ENCODE measurements around the gene RAB40B.

RAB40B gene

DNA sequence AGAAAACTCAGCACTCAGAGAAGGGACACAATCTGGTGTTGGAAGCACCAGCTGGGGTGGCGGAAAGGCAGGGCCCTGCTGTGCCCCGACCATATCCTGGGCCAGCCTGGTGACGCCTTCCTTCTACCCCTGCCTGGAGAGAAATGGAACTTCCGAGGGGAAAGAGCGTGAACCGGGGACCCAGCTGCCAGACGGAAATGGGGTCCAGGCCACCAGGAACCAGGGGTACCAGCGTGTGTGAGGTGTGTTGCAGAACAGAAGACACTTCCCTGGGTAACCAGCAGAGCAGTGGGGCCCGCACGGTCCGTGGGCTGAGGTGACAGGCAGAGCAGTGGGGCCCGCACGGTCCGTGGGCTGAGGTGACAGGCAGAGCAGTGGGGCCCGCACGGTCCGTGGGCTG, 6.8 kb downstream of the RAB40B start:
- no peak for DNase-seq (ENCODE audit: low spot score)

DNA sequence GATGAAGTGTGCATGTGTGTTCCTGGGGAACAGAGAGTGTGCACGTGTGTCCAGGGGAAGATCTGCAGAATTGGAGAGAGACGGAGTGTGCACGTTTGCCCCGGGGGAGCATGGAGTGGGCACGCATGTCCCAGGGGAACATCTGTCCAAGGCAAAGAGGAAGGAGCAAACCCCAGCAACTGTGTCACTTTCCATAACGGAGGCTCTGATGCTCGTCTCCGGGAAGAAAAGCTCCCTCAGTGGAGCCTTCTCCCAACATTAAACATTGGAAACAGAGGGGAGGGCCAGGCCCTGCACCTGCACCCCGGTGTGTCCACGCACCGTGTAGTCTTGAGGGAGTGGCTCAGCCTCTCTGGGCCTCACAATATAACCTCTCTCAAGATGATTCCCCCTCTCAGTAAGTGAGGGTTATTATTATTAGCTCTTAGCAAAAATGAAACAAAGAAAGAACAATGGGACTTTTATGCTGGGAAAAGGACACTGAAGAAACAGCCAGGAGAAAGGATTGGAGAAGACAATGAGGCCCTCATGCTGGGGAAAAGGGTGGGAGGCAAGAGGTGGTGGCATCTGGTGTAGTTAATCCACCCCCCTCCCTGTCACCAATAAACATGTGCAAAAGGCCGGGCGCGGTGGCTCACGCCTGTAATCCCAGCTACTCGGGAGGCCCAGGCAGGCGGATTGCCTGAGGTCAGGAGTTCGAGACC, 7.6 kb downstream of the RAB40B start:
- peak; percentile 70 for DNase-seq (ENCODE audit: low spot score)

- DNase-seq (ENCODE audit: low spot score), result no peak
Observed at GRCh38 chr17:82689077-82689476, 9.4 kb downstream of the RAB40B start.

- DNase-seq (ENCODE audit: low spot score), result no peak
Observed at GRCh38 chr17:82687871-82688270, 10.6 kb downstream of the RAB40B start.

GRCh38 chr17:82687375-82687861, 11.1 kb downstream of the RAB40B start:
- peak; percentile 51 for DNase-seq (ENCODE audit: low spot score)

GRCh38 chr17:82686366-82687324, 11.9 kb downstream of the RAB40B start:
- no peak for DNase-seq (ENCODE audit: low spot score)

GRCh38 chr17:82685291-82685690, 13.2 kb downstream of the RAB40B start:
- no peak for DNase-seq (ENCODE audit: low spot score)

DNA sequence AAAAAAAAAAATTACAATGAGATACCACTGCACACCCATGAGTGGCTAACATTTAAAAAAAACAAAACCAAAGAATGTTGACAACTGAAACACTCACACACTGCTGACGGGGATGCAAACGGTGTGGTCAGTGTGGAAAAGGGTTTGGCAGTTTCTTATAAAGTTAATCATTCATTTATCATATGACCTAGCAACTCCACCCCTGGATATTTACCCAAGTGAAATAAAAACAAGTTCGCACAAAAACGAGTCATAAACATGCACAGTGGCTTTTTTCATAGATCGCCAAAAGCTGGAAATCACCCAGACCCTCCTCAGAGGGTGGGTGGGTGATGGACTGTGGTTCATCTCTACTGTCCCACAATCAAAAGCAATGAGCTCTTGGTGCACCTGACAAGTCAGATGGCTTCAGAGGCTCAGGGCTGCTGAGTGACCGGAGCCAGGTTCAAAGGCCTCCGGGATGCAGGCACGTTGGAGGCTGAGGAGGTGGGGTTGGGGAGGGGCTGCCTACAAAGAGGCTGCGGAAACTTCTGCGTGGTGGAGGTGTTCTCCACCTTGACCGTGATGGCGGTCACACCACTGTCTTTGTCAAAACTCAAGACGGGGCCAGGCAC, 14.2 kb downstream of the RAB40B start:
- DNase-seq (ENCODE audit: low spot score), result no peak

DNA sequence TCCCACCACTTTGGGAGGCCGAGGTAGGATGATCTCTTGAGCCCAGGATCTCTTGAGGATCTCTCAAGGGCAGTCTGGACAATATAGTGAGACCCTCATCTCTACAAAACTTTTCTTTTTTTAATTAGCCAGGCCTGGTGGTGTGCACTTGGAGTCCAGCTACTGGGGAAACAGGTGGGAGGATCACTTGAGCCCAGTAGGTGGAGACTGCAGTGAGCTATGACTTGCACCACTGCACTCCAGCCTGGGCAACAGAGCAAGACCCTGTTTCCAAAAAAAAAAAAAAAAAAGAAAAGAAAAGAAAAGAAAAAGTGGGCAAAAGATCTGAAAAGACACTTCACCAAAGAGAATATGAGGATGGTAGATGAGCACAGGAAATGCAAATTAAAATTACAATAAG, 15.0 kb downstream of the RAB40B start:
- no peak for DNase-seq (ENCODE audit: low spot score)

GRCh38 chr17:82681547-82681946, 17.0 kb downstream of the RAB40B start:
- DNase-seq (ENCODE audit: low spot score), result no peak

GRCh38 chr17:82679586-82680465, 18.7 kb downstream of the RAB40B start:
- DNase-seq (ENCODE audit: low spot score), result no peak

- DNase-seq (ENCODE audit: low spot score), result no peak
Observed at GRCh38 chr17:82678265-82678891, 20.1 kb downstream of the RAB40B start.

DNA sequence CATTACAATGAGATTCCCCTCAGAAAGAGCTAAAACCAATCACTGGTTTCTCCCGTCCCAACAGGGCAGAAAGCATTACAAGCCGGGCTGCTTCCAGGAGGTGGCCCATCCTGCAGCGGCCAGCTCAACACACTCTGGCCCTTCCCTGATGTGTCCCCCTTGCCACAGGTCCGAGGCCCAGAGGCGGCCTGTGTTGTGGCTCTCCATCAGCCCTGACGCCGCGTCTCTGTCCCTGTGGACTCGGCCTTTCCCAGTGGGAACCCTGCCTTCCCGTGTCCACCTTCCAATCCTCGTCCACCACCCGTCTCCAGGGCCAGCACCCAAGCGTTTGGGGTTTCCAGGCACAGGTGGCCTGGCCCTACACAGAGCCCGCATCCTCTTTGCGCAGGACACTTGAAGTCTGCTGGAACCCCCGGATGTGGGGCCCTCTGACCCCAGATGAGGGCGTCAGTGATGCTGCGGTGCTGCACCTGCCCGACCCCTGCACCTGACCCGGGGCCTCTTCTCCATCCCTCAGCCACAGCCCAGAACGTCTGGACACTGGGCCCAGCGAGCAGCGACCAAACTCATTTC, 21.1 kb downstream of the RAB40B start:
- no peak for DNase-seq (ENCODE audit: low spot score)

DNA sequence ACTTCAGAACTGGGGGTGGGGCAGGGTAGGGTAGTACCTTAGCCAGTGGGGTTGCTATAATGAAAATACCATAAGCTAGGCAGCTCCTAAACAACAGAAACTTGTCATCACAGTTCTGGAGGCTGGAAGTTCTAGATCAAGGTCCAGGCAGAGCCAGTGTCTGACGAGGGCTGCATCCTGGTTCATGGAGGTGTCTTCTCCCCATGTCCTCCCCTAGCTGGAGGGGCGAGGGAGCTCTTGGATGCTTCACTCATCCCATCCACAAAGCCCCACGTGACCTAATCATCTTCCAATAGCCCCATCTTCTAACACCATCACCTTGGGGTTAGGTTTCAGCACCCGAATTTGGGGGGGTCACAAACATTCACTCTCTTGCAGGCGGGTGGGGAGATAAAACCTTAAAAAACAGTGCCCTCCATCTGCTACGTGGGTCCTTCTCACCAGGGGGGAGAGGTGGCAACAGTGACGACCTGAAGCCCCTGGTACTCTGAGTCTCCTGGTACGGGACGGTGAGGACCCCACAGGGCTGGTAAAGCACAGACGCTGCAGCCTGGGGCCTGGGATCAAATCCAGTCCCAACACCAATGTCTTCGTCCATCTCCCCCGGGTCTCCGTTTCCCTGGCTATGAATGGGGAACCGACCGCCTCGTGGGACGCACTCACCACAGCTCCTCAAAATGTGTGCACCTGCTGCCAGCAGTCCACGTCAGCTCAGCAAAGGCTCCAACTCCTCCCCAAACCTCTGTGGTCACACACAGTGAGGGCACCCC, 22.8 kb downstream of the RAB40B start:
- no peak for DNase-seq (ENCODE audit: low spot score)

DNA sequence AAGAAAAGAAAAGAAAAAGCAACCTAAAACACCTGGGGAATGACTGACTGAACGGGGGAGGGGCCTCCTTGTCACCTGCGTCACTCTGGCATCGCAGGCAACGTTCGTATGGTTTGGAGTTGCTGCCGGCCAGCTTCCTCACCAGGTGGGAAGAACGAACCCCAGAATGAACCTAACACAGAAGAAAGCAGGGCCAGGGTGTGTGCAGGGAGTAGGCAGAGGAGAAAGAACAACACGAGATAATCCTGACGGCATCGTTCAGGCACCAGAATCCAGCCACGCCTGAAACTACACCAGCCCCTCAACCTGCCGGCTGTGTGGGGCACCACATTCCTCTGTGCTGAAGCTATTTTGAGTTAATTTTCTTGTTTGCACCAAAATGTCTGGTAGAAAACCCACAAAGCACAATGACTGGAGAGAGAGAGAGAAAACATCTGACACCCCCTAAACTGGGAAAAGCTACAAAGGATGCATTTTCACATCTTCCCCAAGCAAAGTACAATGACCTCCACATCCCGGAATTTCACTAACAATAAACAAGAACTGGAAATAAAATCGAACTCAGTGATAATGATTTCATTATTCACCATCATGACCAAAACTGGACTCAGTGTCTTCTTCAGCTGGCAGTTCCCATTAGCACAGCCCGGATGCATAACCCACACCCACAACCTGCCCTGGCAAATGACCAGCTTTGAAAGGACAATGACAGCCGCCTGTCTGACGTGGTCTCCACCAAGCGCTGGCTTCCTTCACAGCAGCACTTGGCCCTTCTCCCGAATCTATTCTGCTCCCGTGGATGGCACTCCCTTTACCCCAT, 23.6 kb downstream of the RAB40B start:
- no peak for DNase-seq (ENCODE audit: low spot score)

- DNase-seq (ENCODE audit: low spot score), result no peak
Observed at GRCh38 chr17:82670661-82671450, 27.6 kb downstream of the RAB40B start.

DNA sequence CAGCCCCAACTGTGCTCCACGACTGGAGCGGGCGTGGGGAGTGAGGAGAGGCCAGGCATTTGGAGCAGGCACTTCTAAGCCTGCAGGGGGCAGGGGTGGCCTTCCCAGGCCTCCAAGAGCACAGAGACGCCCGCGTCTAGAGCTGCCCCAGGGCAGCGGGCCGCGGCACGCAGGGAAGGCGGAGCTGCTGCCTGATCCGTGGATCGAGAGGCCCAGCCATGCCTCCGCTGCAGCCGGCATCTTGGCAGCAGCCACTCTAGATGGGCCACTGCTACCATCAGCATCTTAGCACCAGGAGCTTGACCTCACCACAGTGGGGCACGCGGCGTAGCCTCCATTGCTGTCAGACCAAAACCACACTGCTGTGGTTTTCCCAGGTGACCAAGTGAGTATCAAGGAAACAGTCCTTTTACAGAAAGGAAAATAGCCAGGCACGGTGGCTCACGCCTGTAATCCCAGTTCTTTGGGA, 29.8 kb downstream of the RAB40B start:
- DNase-seq (ENCODE audit: low spot score), result peak; percentile 56

DNA sequence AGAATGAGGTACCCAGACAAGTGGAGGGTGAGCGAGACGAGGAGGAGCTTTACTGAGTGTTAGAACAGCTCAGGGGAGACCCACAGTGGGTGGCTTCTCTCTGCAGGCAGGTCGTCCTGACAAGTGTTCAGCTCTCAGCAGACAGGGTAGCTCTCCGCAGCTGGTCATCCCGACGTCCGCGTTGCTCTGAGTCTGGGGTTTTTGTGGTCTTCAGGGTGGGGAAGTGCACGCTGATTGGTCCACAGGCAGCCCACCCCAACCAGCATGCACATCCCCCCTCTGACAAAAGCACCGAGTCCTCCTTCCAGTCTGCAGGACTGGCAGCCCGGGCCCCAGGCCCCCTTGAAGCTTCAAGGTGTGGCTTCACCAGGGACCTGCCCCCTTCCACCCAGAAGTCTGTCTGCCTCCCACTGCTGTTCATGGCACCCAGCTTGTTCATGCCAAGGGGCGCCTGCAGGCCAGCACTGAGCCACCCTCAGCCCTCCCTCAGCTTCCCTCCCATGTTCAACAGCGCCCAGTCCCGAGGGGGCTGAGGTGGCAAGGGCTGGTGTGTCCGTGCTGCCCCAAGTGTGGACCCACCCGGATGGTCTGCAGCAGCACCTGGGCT, 30.4 kb downstream of the RAB40B start:
- no peak for DNase-seq (ENCODE audit: low spot score)
